DOHH2 (cell line): ENCODE data around the gene ERVMER34-1.

ENCODE experiments used
- H3F3A ChIP-seq: fragments of 200-600 bp; sonication (generic), shearing (Covaris generic); 2 replicates; pipeline ENCODE4 v1.6.0; 2016; ENCODE audit warnings: antibody characterized with exemption, mild to moderate bottlenecking; ENCODE audit not compliant: control insufficient read depth, insufficient read depth
- H3K27ac ChIP-seq: fragments of 200-600 bp; sonication (generic); 2 replicates; pipeline ENCODE4 v1.5.1; 2014; ENCODE audit warnings: low read depth, mild to moderate bottlenecking, low read length, moderate library complexity
- H3K27me3 ChIP-seq: fragments of 200-600 bp; sonication (generic); 2 replicates; pipeline ENCODE4 v1.6.1; 2014; ENCODE audit warnings: mild to moderate bottlenecking, low read length, mixed read lengths; ENCODE audit not compliant: control insufficient read depth
- H3K36me3 ChIP-seq: fragments of 200-600 bp; sonication (generic); 2 replicates; pipeline ENCODE4 v1.6.1; 2014; ENCODE audit warnings: mild to moderate bottlenecking, low read length, moderate library complexity, mixed read lengths; ENCODE audit not compliant: control insufficient read depth
- H3K4me1 ChIP-seq: fragments of 200-600 bp; sonication (generic); 2 replicates; pipeline ENCODE4 v1.6.1; 2014; ENCODE audit warnings: mild to moderate bottlenecking, low read length, mixed read lengths; ENCODE audit not compliant: control insufficient read depth
- H3K4me2 ChIP-seq: fragments of 200-600 bp; sonication (generic); 2 replicates; pipeline ENCODE4 v1.6.0; 2014; ENCODE audit warnings: mild to moderate bottlenecking, low read length, moderate library complexity
- H3K4me3 ChIP-seq: fragments of 200-600 bp; sonication (generic); 2 replicates; pipeline ENCODE4 v1.5.1; 2014; ENCODE audit warnings: mild to moderate bottlenecking, low read length, mixed read lengths
- H3K79me2 ChIP-seq: fragments of 200-600 bp; sonication (generic); 2 replicates; pipeline ENCODE4 v1.6.1; 2014; ENCODE audit warnings: mild to moderate bottlenecking, low read length, mixed read lengths; ENCODE audit not compliant: control insufficient read depth
- H3K9me2 ChIP-seq: fragments of 200-600 bp; sonication (generic); replicated peaks from 2 replicates; pipeline ENCODE4 v1.6.1; 2014; ENCODE audit warnings: mild to moderate bottlenecking, low read length, mixed read lengths; ENCODE audit not compliant: control insufficient read depth
- H3K9me3 ChIP-seq: fragments of 200-600 bp; sonication (generic); 2 replicates; pipeline ENCODE4 v1.6.1; 2014; ENCODE audit warnings: antibody characterized with exemption, low read length, mixed read lengths; ENCODE audit not compliant: control insufficient read depth, insufficient read depth
- H4K20me1 ChIP-seq: fragments of 200-600 bp; sonication (generic); 2 replicates; pipeline ENCODE4 v1.6.0; 2014; ENCODE audit warnings: low read depth, mild to moderate bottlenecking, antibody characterized with exemption, low read length, moderate library complexity; ENCODE audit not compliant: control insufficient read depth, insufficient read depth
- CTCF ChIP-seq: fragments of 200-600 bp; sonication (generic); IDR thresholded peaks from one replicate; pipeline ENCODE4 v1.5.1; 2014; ENCODE audit warnings: antibody characterized with exemption, mild to moderate bottlenecking, low read depth, low read length; ENCODE audit not compliant: poor library complexity, severe bottlenecking
- EZH2phosphoT487 ChIP-seq: fragments of 200-600 bp; sonication (generic); IDR thresholded peaks from 2 replicates; pipeline ENCODE4 v1.6.1; 2017; ENCODE audit warnings: borderline replicate concordance, mild to moderate bottlenecking, antibody characterized with exemption, low read length, moderate library complexity, mixed read lengths

Gene ERVMER34-1

GRCh38 chr4:52704661-52705060, 46.6 kb downstream of the ERVMER34-1 start:
- H3K4me1 ChIP-seq: peaks cover 50% of the 10 kb centered on the region
- no peaks in the 10 kb centered on the region for H3K27me3 ChIP-seq
- H3K9me3 ChIP-seq: no peaks in the 10 kb centered on the region
- no peaks in the 10 kb centered on the region for H3K79me2 ChIP-seq
- H4K20me1 ChIP-seq: no peaks in the 10 kb centered on the region
- H3K4me3 ChIP-seq: no peak overlapping the region
- TF ChIP-seq EZH2phosphoT487 (no peak), CTCF (no peak)
- H3K4me2 ChIP-seq: no peak overlapping the region
- H3F3A ChIP-seq: peaks cover 10% of the 10 kb centered on the region
- no peaks in the 10 kb centered on the region; the same call in 1 of the 2 replicates for H3K36me3 ChIP-seq
- no peak overlapping the region for H3K27ac ChIP-seq
- H3K9me2 ChIP-seq: no peaks in the 10 kb centered on the region

GRCh38 chr4:52704133-52704532, 47.1 kb downstream of the ERVMER34-1 start:
- no peak overlapping the region for H3K4me3 ChIP-seq
- no peak overlapping the region for H3K27ac ChIP-seq
- TF ChIP-seq EZH2phosphoT487: no peak
- no peak for TF ChIP-seq CTCF
- no peaks in the 10 kb centered on the region; the same call in 1 of the 2 replicates for H3K36me3 ChIP-seq
- H3K79me2 ChIP-seq: no peaks in the 10 kb centered on the region
- no peaks in the 10 kb centered on the region for H4K20me1 ChIP-seq
- no peaks in the 10 kb centered on the region for H3K27me3 ChIP-seq
- no peak overlapping the region for H3K4me2 ChIP-seq
- H3K4me1 ChIP-seq: peaks cover 45% of the 10 kb centered on the region
- H3F3A ChIP-seq: peaks cover 12% of the 10 kb centered on the region
- no peaks in the 10 kb centered on the region for H3K9me2 ChIP-seq
- H3K9me3 ChIP-seq: no peaks in the 10 kb centered on the region

- H3F3A ChIP-seq: peaks cover 13% of the 10 kb centered on the region
- H3K4me1 ChIP-seq: peaks cover 37% of the 10 kb centered on the region
- H3K79me2 ChIP-seq: no peaks in the 10 kb centered on the region
- no peaks in the 10 kb centered on the region for H3K27me3 ChIP-seq
- peak overlapping the region; percentile 37 for H3K4me3 ChIP-seq
- H3K36me3 ChIP-seq: no peaks in the 10 kb centered on the region; the same call in 1 of the 2 replicates
- H3K4me2 ChIP-seq: peak overlapping the region; percentile 61
- H3K9me2 ChIP-seq: no peaks in the 10 kb centered on the region
- H3K9me3 ChIP-seq: no peaks in the 10 kb centered on the region
- TF ChIP-seq EZH2phosphoT487: no peak
- no peak for TF ChIP-seq CTCF
- H4K20me1 ChIP-seq: no peaks in the 10 kb centered on the region
- H3K27ac ChIP-seq: peak overlapping the region; percentile 57
These were observed 50.0 kb downstream of the ERVMER34-1 start for GRCh38 chr4:52701207-52701606.
